Cerebellar cortex (tissue), 1 donor: ENCODE data around the gene PCK2.

Experiments
- DNase-seq: peaks from one replicate; pipeline ENCODE4 v3.0.0-alpha.2; 2015; ENCODE audit warnings: low spot score

Gene PCK2

GRCh38 chr14:24075485-24076301 is 18.4 kb upstream of the PCK2 start:
- DNase-seq, result no peak

- DNase-seq, result no peak
Measured at GRCh38 chr14:24076302-24076601, 17.9 kb upstream of the PCK2 start.

- no peak for DNase-seq
Measured at GRCh38 chr14:24077086-24077485, 17.0 kb upstream of the PCK2 start.

DNA sequence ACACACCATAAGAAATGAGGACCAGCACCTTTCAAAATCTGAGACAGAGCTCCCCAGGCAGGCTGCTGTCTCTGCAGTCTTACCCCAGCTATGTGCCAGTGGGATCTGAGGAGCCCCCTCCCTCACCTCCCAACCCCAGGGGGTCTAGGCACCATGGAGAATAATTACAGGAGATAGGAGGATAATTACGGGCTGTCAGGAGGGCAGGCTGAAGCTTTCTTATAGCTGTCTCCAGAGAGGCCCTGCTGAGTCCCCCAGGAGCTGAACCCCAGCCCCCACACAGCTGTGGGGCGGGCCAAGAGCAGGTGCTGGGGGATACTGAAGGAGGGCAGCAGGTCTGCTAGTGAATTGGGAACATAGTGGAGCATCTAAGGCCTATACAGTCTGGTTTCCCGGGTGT is 16.0 kb upstream of the PCK2 start:
- no peak for DNase-seq

GRCh38 chr14:24079491-24080141 is 14.5 kb upstream of the PCK2 start:
- peak; percentile 93 for DNase-seq

DNA sequence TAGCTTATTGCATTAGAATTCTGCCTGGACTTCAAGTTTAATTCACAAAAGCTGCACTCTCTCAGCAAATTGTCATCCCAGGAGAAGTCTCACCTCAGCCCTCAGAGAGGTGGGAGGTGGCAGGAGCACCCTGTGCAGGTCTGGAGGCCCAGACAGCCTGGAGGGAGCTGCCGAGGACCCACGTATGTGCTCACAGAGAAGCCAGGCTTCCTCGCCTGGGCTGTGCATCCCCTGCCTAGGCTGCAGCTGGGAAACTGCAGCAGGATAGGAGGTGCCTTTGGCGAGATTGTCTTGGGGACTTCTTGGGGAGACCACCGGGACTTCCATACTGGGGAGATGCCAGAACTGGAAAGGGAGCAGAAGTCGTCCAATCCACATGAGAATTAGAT is 14.0 kb upstream of the PCK2 start:
- DNase-seq, result no peak

DNA sequence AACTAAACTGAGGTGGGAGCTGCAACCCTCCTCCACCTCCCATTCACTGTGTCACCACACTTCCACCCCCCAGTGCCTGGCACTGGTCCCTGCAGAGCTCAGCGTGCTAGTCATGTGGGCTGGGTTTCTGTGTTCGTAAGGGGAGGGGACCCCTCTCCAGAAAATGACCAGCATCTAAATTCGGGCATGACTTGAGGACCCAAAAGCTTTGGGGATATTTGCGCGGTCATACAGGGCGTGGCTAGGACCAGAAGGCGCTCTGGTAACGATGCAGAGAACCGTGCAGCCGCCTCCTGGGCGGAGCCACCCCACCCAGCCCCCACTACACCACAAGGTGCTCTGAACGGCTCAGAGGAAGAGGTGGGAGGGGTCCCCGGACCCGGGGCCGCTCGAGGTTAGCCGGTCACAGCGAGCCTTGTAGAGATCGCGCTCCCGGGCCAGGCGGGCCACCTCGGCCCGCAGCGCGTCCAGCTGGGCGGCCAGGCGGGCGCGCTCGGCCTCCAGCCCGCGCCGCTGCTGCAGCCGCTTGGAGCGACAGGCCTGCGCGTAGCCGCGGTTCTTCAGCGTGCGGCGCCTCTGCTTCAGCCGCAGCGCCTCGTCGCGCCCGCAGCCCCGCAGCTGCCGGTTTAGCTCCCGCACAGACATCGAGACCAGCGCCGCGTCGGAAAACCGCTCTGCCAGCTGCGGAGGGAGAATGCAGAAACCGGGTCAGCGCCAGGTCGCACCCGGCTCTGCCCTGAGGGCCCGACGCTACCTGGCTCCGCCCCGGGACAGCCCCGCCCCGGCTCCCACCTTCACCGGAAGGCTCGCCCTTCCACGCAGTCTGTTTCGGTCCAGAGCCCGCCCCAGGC is 13.0 kb upstream of the PCK2 start:
- peak; percentile 80 for DNase-seq

GRCh38 chr14:24081739-24082211 is 12.3 kb upstream of the PCK2 start:
- peak; percentile 24 for DNase-seq

DNA sequence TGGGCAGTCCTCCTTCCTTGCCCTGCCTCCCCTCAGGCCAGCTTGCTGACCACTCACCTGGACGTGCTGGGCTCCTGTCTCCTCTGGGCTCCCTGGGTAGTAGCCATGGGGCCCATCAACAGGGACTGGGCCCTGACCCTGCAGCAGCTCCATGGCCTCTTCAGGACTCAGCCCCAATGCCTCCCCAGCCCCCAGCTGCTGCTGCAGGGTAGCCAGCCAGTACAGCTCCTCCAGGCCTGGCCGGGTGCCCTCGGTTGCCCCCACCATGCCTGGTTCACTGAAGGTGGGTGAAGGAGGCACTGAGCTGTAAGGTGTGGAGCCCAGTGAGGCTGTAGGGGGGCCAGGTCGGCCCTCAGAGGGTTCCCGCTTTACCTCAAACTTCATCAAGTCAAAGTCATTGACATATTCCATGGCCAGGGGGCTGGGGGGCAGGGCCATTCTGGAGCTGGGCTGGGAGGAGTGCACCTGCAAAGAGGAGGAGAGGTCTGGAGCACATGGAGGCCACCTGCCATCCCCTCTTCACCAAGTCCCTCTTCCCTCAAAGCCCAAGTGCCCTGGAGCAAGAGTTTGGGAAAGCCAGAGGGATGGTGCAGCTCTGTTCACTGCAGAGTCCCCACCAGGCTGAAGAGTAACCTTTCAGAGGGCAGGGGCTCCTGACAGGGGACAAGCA is 11.6 kb upstream of the PCK2 start:
- DNase-seq, result no peak

GRCh38 chr14:24083462-24083861 is 10.6 kb upstream of the PCK2 start:
- no peak for DNase-seq

DNA sequence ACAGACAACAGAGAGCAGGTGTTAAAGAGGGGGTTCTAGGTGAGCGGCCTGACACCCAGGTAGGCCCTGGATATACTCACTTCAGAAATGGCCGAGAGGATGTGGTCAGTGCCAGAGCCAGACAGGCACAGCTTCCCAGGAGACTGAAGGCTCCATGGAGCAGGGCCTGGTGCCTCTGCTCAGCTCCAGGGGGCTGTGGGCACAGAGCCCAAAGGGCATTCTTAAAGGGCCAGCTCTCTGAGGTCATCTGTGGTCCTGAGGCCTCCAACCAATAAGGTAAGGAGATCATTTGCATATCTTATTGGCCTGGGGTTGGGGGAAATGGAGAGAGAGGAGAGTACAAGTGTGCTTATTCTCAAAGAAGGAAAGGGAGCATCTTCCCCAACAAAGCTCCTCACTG is 9.7 kb upstream of the PCK2 start:
- DNase-seq, result no peak

DNA sequence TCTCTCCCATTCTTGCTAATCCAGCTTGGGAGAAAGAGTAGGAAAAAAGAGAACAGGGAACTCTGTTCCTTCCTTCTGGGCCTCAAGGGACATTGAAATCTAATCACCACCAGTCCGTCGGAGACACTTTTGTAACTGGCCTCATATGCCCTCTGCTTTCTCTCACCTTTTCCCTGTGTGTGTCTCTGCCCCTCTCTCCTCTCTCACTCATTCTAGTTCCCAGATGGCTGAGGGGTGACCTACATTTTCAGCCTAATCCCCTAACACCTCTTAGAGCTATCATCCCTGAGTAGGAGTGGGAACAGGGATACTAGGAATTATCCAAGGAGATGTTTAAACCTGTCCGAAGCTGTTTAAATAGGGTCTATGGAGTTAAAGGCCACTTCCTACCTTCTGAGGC is 8.9 kb upstream of the PCK2 start:
- no peak for DNase-seq

- no peak for DNase-seq
Measured at GRCh38 chr14:24086193-24086955, 7.7 kb upstream of the PCK2 start.

GRCh38 chr14:24087004-24087403 is 7.1 kb upstream of the PCK2 start:
- no peak for DNase-seq

DNA sequence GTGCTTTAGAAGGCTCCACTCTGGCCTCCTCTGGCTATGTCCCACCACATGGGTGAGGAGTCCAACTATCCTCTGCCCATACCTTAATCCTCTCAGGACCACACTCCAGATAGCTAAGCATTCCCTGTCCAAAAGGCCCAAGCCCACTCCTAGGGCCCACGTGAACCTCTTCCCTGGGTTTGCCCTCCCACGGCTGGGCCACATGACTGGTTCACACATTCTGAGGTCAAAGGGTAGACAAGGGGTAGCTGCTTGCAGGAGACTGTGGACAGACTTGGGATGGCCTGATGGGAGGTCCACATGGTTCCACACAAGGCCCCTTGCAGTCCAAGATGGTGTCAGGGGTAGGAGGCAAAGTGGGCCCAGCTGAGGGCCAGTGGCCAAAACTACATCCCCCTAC is 6.0 kb upstream of the PCK2 start:
- no peak for DNase-seq

DNA sequence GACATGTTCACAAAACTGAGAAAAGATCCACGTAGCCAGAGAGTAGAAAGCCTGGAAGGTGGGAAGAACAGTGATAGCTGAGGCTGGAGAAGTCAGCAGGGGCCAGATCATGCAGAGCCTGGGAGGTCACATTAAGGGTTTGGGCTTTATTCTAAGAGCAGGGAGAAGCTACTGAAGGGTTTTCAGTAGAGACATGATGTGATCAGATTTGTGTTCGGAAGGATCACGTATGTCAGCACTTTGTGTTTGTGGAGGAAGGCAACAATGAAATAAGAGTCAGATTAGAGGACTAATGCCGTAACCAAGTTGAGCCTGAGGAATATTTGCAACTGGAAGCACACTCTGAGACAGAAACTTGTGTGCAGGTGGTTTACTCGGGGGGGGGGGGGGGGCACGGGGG is 4.2 kb upstream of the PCK2 start:
- no peak for DNase-seq

DNA sequence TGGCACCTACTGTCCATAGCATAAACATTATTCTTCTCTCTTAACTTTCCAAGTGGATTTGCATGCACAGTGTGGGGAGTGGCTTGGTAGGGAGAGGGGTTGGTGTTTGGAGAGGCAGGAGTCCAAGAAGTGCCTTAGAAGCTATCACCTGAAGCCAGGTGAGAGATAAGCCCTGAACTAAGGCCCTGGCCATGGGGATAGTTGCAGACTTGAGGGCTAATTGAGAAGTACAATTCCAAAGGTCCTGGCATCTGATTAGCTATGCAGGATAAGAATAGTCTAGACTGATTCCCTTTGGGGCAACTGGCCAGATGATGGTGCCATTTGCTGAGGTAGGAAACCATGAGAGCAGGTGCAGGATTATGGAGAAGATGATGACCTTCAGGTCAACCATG is 2.0 kb upstream of the PCK2 start:
- DNase-seq, result no peak

GRCh38 chr14:24092505-24093206 is 1.5 kb upstream of the PCK2 start:
- no peak for DNase-seq

GRCh38 chr14:24093207-24093900 is 757 bp upstream of the PCK2 start:
- no peak for DNase-seq

GRCh38 chr14:24094841-24095270 is 745 bp downstream of the PCK2 start:
- DNase-seq, result no peak
